HL-60/S4 (cell line): Measurements from ENCODE around the gene PIP5K1B.

Experiments
- in situ Hi-C: fragments of 300-500 bp; cut with MboI; formaldehyde crosslinking; loops from 2 replicates; pipeline ENCODE4 v1.14.3; 2022; ENCODE audit warnings: low sequenced_read_pairs

PIP5K1B gene

GRCh38 chr9:68838245-68838644 is 133.2 kb downstream of the PIP5K1B start:
- in situ Hi-C loops = no loop called here

GRCh38 chr9:68841276-68842052 is 136.4 kb downstream of the PIP5K1B start:
- in situ Hi-C loops = no loop called here

- in situ Hi-C loops = no loop called here
Observed at GRCh38 chr9:68842568-68842967, 137.5 kb downstream of the PIP5K1B start.

- in situ Hi-C loops = no loop called here
Observed at GRCh38 chr9:68843239-68843638, 138.2 kb downstream of the PIP5K1B start.

- in situ Hi-C loops = no loop called here
Observed at GRCh38 chr9:68844157-68844556, 139.1 kb downstream of the PIP5K1B start.

GRCh38 chr9:68844631-68845612 is 139.9 kb downstream of the PIP5K1B start:
- in situ Hi-C loops = no loop called here

- in situ Hi-C loops = no loop called here
Observed at GRCh38 chr9:68847765-68848164, 142.7 kb downstream of the PIP5K1B start.

GRCh38 chr9:68851657-68852056 is 146.6 kb downstream of the PIP5K1B start:
- in situ Hi-C loops = loop anchor here (25.0 kb wide), 1 partner anchor 89 kb away; no protein-coding TSS in a partner anchor

GRCh38 chr9:68852941-68853340 is 147.9 kb downstream of the PIP5K1B start:
- in situ Hi-C loops = loop anchor here (25.0 kb wide), 1 partner anchor 91 kb away; no protein-coding TSS in a partner anchor

GRCh38 chr9:68859347-68859746 is 154.3 kb downstream of the PIP5K1B start:
- in situ Hi-C loops = loop anchor here (25.0 kb wide), 1 partner anchor 97 kb away; no protein-coding TSS in a partner anchor

GRCh38 chr9:68860419-68860818 is 155.4 kb downstream of the PIP5K1B start:
- in situ Hi-C loops = loop anchor here (25.0 kb wide), 1 partner anchor 98 kb away; no protein-coding TSS in a partner anchor

- in situ Hi-C loops = loop anchor here (25.0 kb wide), 1 partner anchor 99 kb away; no protein-coding TSS in a partner anchor
Observed at GRCh38 chr9:68861436-68861835, 156.4 kb downstream of the PIP5K1B start.

GRCh38 chr9:68867066-68867465 is 162.0 kb downstream of the PIP5K1B start:
- in situ Hi-C loops = loop anchor here (25.0 kb wide), 1 partner anchor 105 kb away; no protein-coding TSS in a partner anchor

GRCh38 chr9:68869022-68869421 is 164.0 kb downstream of the PIP5K1B start:
- in situ Hi-C loops = loop anchor here (25.0 kb wide), 1 partner anchor 107 kb away; no protein-coding TSS in a partner anchor

- in situ Hi-C loops = loop anchor here (25.0 kb wide), 1 partner anchor 108 kb away; no protein-coding TSS in a partner anchor
Observed at GRCh38 chr9:68870086-68870485, 165.0 kb downstream of the PIP5K1B start.

- in situ Hi-C loops = loop anchor here (25.0 kb wide), 1 partner anchor 109 kb away; no protein-coding TSS in a partner anchor
Observed at GRCh38 chr9:68871236-68871635, 166.2 kb downstream of the PIP5K1B start.

GRCh38 chr9:68872026-68872501 is 167.0 kb downstream of the PIP5K1B start:
- in situ Hi-C loops = loop anchor here (25.0 kb wide), 1 partner anchor 110 kb away; no protein-coding TSS in a partner anchor

- in situ Hi-C loops = loop anchor here (25.0 kb wide), 1 partner anchor 111 kb away; no protein-coding TSS in a partner anchor
Observed at GRCh38 chr9:68873179-68873578, 168.1 kb downstream of the PIP5K1B start.

GRCh38 chr9:68876273-68876672 is 171.2 kb downstream of the PIP5K1B start:
- in situ Hi-C loops = no loop called here

- in situ Hi-C loops = no loop called here
Observed at GRCh38 chr9:68876681-68877080, 171.6 kb downstream of the PIP5K1B start.

- in situ Hi-C loops = no loop called here
Observed at GRCh38 chr9:68877219-68877618, 172.2 kb downstream of the PIP5K1B start.
